Activated T-helper 1 cell treated with anti-CD3 and anti-CD28 coated beads, Interleukin-2, amount 50 U/mL, for 16 hours (primary cell): ENCODE data around the gene GIPR.
"Not testable (repeated sequence)": the region's sequence is repeated elsewhere in the genome, so short reads cannot be mapped to it uniquely, and the experiment has no call there.

Source experiments
- DNase-seq, 2 donors: peaks; one replicate each; pipeline ENCODE4 v3.0.0-alpha.2; 2020; ENCODE audit warnings: low read depth in 1 of 2, low spot score in 1 of 2

GIPR gene

DNA sequence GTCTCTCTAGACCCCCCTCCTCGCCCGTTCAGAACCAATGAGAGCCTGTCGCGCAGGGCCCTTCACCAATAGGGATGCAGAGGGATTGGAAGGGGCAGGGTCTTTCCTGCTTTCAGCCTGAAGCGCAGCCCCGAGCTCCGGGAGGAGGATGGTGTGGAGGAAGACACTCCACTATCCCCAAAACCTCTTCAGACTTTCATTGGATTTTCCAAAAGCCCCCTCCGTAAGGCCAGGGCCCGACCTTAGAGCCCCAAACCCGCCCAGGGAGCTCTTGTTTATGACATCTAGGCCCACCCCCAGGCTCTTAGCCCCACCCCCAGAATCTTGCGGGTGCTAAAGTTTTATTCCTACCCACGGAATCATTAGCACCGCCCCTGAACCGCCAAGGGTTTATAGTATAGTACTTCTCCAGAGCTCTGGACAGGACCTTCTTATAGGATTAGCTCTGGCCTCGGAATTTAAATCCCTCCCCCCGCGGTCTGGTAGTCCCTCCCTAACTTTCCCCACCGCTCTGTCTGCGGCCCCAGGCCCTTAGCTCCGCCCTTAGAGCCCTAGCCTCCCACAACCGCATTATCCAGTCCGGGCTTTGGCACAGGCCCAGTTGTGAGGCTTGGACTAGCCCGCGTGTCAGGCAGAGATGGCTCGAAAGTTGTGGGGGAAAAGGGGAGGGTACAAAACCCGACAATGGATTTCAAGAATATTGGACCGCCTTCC lies 22.2 kb upstream of the GIPR start:
- DNase-seq, result peak; percentile 31 to 62

DNA sequence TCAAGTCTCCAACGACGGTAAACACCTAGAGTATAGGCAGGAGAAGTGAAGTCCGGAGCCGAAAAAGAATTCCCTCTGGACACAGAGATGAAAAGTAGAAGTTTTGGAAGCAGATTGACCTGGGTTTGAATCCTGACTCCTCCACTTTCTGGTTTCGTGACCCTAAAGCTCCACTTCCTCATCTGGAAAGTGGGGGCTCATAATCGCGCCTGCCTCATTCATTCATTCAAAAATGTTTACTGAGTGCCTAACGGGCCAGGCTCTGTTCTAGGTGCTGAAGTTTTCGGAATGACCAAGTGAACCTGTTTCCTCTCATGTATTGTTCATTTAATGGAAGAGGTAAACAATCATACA lies 21.7 kb upstream of the GIPR start:
- no peak for DNase-seq

DNA sequence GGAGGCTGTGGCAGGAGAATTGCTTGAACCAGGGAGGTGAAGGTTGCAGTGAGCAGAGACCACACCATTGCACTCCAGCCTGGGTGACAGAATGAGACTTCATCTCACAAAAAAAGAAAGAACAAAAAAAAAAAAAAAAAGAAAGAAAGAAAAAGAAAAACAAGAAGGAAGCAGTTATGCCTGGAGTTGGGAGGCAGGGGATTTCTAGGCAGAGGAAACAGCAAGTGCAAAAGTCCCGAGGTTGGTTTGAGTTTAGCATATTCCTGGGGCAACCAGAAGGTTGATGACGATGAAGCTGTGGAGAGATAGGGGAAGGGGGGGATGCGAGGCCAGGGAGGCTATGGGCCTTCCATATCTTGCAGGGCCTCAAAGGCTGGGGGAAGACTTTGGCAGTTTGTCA lies 17.3 kb upstream of the GIPR start:
- no peak for DNase-seq

DNA sequence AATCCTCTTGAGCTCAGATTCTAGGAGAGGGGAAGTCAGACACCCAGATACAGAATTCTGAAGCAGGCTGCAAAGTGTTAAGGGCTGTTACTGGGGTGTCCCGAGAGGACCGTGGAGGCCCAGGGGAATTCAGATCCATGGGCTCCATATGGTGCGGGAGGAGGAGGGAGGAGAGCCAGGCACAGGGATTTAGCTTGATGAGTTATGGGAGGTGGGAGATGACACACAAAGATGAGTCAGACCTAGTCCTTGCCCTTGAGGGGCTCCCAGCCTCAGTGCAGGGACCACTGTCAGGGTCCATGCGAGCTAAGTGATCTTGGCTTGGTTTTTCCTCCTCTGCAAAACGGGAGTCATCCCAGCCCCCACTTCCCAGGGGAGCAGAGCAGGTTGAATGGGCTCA lies 14.4 kb upstream of the GIPR start:
- no peak for DNase-seq

DNA sequence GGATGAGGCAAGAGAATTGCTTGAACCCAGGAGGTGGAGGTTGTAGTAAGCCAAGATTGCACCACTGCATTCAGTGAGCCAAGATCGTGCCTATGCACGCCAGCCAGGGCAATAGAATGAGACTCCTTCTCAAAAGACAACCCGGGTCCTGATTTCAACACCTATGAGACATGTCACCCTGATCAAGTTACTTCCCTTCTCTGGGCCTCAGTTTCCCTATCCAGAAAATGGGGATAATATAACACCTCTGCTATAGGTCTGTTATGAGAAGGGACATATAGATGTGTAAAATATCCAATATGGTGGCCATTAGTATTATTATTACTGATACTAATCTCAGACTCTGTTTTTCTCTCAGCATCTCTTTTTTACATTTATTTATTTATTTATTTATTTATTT lies 12.9 kb upstream of the GIPR start:
- DNase-seq, result no peak

DNA sequence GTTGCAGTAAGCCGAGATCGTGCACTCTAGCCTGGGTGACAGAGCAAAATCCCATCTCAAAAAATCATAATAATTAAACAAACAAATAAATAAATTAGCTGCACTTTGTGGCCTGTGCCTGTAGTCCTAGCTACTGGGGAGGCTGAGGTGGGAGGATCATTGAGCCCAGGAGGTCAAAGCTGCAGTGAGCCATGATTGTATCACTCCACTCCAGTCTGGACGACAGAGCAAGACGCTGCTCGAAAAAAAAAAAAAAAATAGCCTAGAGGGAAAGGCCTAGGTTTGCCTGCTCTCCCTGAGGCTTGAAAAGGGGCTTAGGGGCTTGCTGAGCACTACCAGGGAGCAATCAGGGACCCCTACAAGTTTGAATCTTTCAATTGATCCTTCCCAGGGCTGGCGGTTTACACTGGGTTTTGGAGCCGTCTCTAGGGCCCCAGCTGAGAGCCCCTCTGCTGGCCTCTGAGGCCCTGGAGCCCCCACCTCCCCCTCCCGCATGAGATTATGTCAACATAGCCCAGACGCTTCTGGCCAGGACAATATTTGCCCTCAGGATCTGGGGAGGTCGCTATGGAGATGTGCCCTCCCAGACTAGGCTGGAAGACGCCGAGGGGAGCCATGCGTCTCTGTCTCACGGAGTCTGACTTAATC lies 10.4 kb upstream of the GIPR start:
- no peak for DNase-seq

DNA sequence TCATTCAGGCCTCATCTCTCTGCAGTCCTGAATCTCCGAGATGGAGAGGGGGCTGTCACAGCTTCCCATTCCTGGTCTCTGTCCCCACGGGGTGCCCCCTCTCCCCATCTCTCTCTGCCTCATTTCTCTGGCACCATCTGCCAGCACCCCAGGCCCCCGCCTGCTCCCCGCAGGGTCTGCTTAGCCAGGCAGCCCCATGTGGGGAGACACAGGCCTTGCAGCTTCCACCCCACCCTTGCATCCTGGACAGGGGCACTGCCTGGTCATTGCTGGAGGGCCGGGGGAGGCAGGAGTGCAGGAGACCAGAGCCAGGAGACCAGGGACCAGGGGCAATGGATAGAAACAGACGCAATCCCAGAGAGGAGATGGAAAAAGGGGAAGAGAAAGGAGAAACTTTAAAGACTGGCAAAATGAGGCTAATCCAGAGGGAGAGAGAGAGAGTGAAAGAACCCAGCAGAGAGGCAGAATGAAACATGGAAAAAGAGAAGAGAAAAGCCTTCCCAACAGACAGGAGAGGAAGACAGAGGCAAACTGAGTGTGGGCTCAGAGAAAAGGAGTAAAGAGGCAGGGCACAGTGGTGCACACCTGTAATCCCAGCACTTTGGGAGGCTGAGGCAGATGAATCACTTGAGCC lies 8.8 kb upstream of the GIPR start:
- no peak for DNase-seq

DNA sequence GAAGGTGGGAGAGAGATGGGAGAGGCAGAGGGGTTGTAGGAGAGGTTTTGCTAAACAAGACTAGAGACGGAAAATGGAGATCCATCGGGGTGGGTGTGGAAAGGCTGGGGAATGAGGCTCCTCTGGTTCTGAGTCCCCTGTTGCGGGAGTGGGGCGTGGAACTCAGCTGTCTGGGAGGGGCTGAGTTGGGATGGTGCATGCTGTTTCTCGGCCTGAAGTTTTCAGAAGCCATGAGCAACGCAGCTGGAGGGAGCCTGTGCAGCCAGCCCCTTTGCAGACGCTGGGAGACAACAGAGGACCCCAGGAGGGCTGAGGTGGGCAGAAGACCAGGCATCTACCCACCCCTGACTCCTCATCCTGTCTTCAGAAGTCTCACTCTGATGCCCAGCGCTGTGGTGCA lies 7.4 kb upstream of the GIPR start:
- DNase-seq, result no peak

DNA sequence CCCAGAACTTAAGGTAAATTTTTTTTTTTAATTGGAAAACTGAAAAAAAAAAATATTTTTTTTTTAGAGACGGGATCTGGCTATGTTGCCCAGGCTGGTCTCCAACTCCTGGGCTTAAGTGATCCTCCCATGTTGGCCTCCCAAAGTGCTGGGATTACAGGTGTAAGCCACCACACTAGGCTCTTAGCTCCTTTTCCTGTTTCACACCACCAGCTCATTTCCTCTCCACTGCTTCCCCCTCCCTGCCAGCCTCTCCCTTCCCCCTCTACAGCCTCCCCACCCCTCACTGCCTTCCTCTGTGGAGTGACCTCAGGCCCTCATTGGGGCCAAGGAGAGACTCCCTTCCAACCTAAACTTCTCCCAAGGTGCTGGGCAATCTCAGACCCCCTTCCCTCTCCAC lies 4.2 kb upstream of the GIPR start:
- DNase-seq, result no peak

DNA sequence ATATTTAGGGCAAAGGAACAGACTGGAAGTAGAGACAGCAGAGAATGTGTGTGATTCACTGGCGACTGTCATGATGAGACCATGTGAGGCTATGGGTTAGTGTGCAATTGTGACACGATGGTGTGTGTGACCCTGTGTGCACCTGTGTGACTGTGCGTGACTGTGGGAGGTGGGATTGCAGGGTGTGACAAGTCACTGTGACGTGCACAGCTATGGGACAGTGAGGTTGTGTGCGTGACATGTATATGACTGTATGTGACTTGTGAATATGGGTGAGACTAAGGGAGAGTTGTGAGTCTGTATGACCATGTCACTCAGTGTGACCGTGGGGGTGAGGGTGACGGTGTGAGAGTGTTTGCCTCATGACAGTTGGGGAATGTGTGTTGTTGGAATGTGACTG lies 3.4 kb upstream of the GIPR start:
- no peak for DNase-seq

DNA sequence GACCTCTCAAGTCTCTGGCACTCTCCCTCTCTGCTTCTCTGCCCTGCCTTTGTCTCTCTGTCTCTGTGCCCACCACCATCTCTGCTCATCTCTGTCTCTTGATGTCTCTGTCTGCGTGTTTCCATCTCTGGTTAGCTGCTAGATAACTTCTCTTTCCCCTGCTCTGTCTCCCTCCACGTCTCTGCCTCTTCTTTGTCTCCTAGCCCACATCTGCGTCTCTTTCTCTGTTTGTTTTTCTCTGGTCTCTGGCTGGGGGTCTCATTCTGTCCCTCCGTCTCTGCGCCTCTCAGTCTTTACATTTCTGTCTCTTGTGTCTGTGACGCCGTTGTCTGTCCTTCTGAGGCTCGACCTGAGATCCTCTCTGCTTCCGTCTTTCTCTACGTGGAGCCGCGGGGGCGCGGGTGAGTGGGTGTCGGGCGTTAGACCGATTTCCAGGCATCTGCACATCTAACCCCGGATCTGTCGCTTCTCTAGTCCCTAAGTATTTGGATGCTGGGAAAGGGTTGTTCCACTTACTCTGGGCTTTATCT lies 386 bp downstream of the GIPR start:
- DNase-seq, result no peak

DNA sequence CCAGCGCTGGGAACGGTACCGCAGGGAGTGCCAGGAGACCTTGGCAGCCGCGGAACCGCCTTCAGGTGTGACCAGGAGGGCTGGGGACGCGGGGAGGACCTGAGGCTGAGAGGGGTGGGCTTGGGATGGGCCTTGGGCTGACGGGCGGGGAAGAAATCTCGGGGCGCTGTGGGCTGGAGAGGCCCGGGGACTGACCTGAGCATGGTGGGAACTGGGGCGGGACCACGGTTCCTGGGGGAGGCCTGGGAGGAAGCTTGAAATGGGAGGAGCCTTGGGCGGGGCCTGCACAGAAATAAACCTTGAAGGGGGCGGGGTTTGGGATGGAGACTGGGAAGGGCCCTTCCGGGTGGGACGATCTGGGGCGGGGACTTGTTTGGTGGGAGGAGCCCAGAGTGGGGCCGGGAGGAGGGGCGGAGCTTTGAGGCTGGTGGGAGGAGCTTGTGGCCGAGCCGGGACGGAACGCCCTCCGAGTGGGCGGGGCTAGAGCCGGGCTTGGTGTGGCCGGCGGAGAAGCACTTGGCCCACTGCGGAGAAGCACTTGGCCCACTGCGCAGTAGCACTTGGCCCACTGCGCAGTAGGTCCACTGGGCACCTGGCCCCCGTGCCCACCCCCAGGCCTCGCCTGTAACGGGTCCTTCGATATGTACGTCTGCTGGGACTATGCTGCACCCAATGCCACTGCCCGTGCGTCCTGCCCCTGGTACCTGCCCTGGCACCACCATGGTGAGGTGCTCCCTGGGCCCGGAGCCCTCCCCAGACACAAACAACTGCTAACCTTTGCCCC lies 2.8 kb downstream of the GIPR start:
- DNase-seq, result peak in 1 of 2 donors; percentile 28

DNA sequence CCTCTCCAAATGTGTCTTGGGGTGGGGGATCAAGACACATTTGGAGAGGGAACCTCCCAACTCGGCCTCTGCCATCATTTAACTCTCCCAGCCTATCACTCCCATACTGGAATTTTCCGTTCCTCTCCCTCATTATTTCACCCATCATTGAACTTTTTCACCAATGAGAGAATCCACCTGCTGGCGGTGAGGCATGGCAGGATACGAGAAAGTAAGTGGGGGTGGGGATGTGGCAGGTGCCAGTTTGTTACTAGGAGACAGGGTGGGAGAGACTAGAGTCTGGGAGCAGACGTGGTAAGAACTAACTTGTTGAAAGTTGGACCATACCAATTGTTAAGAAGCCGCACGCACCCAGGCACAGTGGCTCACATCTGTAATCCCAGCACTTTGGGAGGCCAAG lies 6.9 kb downstream of the GIPR start:
- no peak for DNase-seq

DNA sequence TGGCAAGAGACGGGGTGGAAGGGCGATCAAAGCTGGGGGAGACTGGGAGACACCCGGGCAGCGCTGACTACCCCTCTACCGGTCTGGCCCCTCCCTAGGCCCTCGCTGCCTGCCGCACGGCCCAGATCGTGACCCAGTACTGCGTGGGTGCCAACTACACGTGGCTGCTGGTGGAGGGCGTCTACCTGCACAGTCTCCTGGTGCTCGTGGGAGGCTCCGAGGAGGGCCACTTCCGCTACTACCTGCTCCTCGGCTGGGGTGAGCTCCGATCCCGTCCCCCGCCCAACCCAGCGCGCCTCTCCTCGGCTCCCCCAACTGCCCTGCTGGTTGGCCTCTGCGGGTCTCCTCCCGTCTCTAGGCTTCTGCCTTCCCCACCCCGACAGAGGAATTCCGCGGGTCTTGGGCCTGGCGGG lies 8.8 kb downstream of the GIPR start:
- peak; percentile 12 to 27 for DNase-seq

DNA sequence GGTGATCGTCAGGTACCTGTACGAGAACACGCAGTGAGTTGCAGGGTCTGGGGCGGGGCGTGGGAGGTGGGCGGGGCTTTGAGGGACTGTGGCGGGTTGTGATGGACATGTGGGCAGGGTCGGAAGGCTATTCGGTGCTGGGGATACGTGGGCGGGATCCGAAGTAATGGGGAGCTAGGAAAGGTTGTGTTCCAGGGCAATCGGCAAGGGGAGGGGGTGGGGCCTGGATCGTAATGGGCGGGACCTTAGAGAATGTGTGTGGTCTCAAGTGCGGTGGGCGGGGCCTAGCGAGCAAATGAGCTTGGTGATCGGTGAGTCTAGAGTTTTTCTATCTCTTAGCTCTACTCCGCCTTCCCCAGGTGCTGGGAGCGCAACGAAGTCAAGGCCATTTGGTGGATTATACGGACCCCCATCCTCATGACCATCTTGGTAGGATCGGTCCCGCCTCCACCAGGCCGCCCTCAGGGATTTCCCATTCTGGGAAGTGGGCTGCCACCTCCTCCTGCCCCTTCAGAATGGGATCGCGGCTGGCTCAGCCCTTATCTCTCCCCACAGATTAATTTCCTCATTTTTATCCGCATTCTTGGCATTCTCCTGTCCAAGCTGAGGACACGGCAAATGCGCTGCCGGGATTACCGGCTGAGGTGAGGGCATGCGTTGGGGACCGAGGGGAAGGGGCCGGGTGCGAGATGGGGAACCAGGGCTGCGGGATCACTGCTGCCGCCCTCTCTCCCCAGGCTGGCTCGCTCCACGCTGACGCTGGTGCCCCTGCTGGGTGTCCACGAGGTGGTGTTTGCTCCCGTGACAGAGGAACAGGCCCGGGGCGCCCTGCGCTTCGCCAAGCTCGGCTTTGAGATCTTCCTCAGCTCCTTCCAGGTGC lies 9.6 kb downstream of the GIPR start:
- DNase-seq, result peak; percentile 50 to 61

DNA sequence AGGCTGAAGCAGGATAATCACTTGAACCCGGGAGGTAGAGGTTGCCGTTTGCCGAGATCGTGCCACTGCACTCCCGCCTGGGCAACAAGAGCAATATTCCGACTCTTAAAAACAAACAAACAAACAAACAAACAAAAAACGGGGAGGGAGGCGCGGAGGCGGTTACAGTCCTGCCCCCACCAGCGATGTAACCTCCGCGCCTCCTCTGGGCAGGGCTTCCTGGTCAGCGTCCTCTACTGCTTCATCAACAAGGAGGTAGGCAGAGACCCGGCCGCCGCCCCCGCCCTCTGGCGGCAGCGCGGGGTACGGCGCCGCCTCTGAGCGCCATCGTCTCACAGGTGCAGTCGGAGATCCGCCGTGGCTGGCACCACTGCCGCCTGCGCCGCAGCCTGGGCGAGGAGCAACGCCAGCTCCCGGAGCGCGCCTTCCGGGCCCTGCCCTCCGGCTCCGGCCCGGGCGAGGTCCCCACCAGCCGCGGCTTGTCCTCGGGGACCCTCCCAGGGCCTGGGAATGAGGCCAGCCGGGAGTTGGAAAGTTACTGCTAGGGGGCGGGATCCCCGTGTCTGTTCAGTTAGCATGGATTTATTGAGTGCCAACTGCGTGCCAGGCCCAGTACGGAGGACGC lies 13.5 kb downstream of the GIPR start:
- peak; percentile 80 for DNase-seq

DNA sequence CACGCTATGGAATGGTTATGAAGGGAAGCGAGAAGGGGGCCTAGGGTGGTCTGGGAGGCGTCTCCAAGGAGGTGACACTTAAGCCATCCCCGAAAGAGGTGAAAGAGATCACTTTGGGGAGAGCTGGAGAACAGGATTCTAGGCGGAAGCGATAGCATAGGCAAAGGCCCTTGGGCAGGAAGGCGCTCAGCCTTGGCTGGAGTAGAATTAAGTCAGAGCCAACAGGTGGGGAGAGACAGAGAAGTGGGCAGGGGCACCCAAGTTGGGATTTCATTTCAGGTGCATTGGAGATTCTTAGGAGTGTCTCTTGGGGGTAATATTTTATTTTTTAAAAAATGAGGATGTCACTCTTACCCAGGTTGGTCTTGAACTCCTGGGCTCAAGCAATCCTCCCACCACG lies 14.1 kb downstream of the GIPR start:
- no peak for DNase-seq

DNA sequence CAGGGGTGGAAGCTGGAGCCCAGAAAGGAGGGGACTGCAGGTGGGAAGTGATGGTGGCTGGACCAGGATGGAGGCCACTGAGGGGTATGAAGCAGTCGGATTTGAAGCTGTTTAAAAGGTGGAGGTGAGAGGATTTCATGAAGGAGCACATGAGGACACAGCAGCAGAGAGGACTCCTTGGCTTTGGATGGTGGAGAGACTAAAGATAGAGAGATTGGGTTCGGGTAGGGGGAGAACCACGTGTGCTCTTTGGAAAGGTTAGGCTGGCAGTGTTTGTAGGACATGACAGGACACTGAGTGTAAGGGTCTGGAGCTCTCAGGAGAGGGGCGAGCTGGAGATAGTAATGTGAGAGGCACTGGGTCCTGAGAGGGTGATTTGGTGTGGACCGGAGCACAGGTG lies 14.9 kb downstream of the GIPR start:
- no peak for DNase-seq

DNA sequence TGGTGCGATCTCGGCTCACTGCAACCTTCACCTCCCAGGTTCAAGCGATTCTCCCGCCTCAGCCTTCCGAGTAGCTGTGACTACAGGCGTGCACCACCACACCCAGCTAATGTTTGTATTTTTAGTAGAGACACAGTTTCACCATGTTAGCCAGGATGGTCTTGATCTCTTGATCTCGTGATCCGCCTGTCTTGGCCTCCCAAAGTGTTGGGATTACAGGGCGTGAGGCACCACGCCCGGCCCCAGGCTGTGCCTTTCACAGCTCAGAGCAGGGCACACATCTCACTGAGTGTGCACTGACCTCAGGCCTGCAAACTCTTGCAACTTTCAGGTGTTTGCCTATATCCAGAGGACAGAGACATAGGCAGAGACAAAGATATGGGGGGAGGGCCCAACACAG lies 17.0 kb downstream of the GIPR start:
- not testable (repeated sequence) for DNase-seq

DNA sequence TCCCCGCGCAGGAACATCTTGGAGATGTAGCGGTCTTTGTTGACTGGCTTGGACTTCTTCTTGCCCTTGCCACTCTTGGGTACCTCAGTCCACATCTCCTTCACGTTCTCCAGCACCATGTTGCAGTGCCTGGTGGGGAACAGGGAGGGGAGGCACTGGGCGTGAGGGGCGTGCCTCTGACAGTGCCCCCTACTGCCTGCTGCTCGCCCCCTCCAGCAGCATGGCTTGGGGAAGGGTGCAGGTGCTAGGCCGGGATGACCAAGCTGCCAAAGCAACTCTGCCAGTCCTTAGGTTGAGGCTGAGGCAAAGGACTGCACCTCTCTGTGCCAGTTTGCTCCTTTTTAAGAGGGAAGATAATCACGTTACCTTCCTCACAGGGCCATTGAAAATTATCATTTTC lies 19.6 kb downstream of the GIPR start:
- DNase-seq, result no peak
